OCI-LY3 (cell line): ENCODE results near the gene PHTF1.

ENCODE experiments used
- H2AFZ ChIP-seq: fragments of 200-600, 300-600 bp; shearing (Covaris generic); 2 replicates; pipeline ENCODE4 v1.6.0; 2014; ENCODE audit warnings: antibody characterized with exemption, low read depth, low read length
- H3K27ac ChIP-seq: fragments of 200-600, 300-600 bp; sonication (generic); 2 replicates; pipeline ENCODE4 v1.5.1; 2014; ENCODE audit warnings: mild to moderate bottlenecking, low read length, moderate library complexity, mixed read lengths
- H3K27me3 ChIP-seq: fragments of 200-600, 300-600 bp; sonication (generic); 2 replicates; pipeline ENCODE4 v1.6.1; 2014; ENCODE audit warnings: low read depth, low read length, mixed read lengths
- H3K36me3 ChIP-seq: fragments of 200-600, 300-600 bp; sonication (generic); replicated peaks from 2 replicates; pipeline ENCODE3; 2014; ENCODE audit warnings: low read depth, low read length, mixed read lengths
- H3K4me1 ChIP-seq: fragments of 300-600, 200-600 bp; sonication (generic); 2 replicates; pipeline ENCODE4 v1.6.1; 2014; ENCODE audit warnings: low read length, mixed read lengths
- H3K4me2 ChIP-seq: fragments of 200-600, 300-600 bp; sonication (generic); 2 replicates; pipeline ENCODE4 v1.6.1; 2014; ENCODE audit warnings: low read length, mixed read lengths
- H3K4me3 ChIP-seq: fragments of 300-600, 200-600 bp; sonication (generic); 2 replicates; pipeline ENCODE4 v1.5.1; 2014; ENCODE audit warnings: antibody characterized with exemption, mild to moderate bottlenecking, low read length, moderate library complexity
- H3K79me2 ChIP-seq: fragments of 300-600, 200-600 bp; shearing (Covaris generic); 2 replicates; pipeline ENCODE4 v1.6.1; 2014; ENCODE audit warnings: mild to moderate bottlenecking, low read length, mixed read lengths
- H3K9ac ChIP-seq: fragments of 300-600, 200-600 bp; shearing (Covaris generic); 2 replicates; pipeline ENCODE4 v1.6.0; 2014; ENCODE audit warnings: mild to moderate bottlenecking, low read length, moderate library complexity
- H3K9me3 ChIP-seq: fragments of 200-600, 300-600 bp; shearing (Covaris generic); 2 replicates; pipeline ENCODE4 v1.6.1; 2014; ENCODE audit warnings: low read length, mixed read lengths; ENCODE audit not compliant: insufficient read depth
- H4K20me1 ChIP-seq: fragments of 200-600, 300-600 bp; sonication (generic); 2 replicates; pipeline ENCODE4 v1.6.1; 2016; ENCODE audit warnings: low read length, mixed read lengths; ENCODE audit not compliant: insufficient read depth
- EZH2phosphoT487 ChIP-seq: fragments of 200-600 bp; shearing (Covaris generic); IDR thresholded peaks from 2 replicates; pipeline ENCODE4 v1.6.1; 2018; ENCODE audit warnings: antibody characterized with exemption, mixed run types, low read depth
- TF ChIP-seq, protein P1 (sequence below): fragments of 200-600, 300-600 bp; sonication (generic); IDR thresholded peaks from 2 replicates; pipeline ENCODE4 v1.5.1; 2014; ENCODE audit warnings: antibody characterized with exemption, low read length, low read depth

Gene PHTF1

DNA sequence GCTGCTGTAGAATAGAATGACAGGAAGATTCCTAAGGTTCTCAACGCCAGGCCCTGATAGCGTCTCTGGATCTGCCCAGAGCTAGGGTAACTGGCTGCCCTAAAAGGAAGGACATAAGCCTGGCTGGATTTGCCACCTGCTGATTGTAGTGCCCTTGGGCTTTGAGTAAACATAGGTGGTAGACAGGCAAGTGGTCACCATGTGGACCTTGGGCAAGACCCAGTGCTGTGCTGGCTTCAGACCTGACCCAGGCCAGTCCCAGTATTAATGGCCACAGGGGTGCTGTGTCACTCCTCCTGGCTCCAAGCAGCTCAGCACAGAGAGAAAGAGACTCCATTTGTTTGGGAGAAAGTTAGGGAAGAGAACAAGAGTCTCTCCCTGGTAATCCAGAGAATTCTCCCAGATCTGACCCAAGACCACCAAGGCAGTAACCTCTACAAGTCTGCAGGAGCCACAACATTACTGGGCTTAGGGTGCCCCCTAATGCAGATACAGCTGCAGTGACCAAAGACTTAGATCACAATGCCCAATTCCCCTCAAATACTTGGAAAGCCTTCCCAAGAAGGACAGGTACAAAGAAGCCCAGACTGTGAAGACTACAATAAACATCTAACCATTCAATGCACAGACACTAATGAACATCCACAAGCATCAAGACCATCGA is 44.5 kb downstream of the PHTF1 start:
- no peak for TF ChIP-seq EZH2phosphoT487
- TF ChIP-seq, protein P1, sequence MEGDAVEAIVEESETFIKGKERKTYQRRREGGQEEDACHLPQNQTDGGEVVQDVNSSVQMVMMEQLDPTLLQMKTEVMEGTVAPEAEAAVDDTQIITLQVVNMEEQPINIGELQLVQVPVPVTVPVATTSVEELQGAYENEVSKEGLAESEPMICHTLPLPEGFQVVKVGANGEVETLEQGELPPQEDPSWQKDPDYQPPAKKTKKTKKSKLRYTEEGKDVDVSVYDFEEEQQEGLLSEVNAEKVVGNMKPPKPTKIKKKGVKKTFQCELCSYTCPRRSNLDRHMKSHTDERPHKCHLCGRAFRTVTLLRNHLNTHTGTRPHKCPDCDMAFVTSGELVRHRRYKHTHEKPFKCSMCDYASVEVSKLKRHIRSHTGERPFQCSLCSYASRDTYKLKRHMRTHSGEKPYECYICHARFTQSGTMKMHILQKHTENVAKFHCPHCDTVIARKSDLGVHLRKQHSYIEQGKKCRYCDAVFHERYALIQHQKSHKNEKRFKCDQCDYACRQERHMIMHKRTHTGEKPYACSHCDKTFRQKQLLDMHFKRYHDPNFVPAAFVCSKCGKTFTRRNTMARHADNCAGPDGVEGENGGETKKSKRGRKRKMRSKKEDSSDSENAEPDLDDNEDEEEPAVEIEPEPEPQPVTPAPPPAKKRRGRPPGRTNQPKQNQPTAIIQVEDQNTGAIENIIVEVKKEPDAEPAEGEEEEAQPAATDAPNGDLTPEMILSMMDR: no peak
- Histone ChIP-seq H3K4me3 (no peak overlapping the region), H3K9me3 (no peaks in the 10 kb centered on the region), H3K36me3 (peaks cover 2% of the 10 kb centered on the region), H3K27ac (no peak overlapping the region), H3K27me3 (no peaks in the 10 kb centered on the region), H3K4me2 (no peak overlapping the region), H3K9ac (no peak overlapping the region), H3K79me2 (no peaks in the 10 kb centered on the region), H2AFZ (no peak overlapping the region), H3K4me1 (no peaks in the 10 kb centered on the region), H4K20me1 (no peaks in the 10 kb centered on the region)

DNA sequence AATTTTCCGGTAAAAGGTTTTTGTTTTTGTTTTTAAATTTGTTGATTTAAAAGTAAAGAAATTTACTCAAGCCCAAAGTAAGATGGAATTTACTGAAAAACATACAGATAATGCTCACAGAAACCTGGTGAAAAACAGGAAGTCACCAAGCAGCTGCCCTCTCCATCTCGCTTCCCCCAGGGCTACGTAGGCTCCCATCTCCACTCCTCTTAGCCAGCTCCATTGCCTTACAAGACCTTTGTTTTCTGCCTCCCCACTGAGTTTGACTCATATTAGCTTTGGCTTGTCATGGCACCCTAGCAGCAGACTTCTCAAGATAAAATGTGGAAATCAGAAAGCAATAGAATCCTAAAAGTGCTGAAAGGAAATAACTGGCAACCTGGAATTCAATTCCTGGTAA is 57.9 kb downstream of the PHTF1 start:
- Histone ChIP-seq H3K4me2 (peak overlapping the region; percentile 54), H2AFZ (no peak overlapping the region), H3K4me3 (no peak overlapping the region), H4K20me1 (no peaks in the 10 kb centered on the region), H3K36me3 (peaks cover 18% of the 10 kb centered on the region), H3K4me1 (peaks cover 11% of the 10 kb centered on the region), H3K9me3 (no peaks in the 10 kb centered on the region), H3K9ac (no peak overlapping the region), H3K79me2 (no peaks in the 10 kb centered on the region), H3K27ac (no peak overlapping the region), H3K27me3 (no peaks in the 10 kb centered on the region)
- no peak for TF ChIP-seq EZH2phosphoT487
- TF ChIP-seq, protein P1: no peak

DNA sequence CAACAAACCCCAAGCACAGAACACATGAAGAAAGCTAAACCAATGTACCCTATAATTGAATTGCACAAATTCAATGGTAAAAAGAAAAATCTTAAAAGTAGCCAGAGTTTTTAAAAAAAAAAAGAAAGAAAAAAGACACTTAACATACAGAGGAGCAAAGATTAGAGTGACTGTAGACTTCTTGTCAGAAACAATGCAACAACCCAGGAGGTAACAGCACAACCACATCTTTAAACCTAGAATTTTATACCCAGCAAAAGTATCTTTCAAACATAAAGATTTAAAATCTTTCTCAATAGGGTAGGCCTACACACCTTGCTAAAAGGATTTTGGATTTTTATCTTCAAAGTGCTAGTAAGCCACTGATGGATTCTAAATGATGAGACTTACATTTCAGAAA is 64.4 kb downstream of the PHTF1 start:
- Histone ChIP-seq H3K9me3 (peaks cover 8% of the 10 kb centered on the region; the same call in 1 of the 2 replicates), H3K27me3 (no peaks in the 10 kb centered on the region), H3K36me3 (peaks cover 53% of the 10 kb centered on the region), H3K4me1 (peaks cover 14% of the 10 kb centered on the region), H3K4me2 (no peak overlapping the region), H3K27ac (no peak overlapping the region), H4K20me1 (no peaks in the 10 kb centered on the region), H3K9ac (no peak overlapping the region), H3K4me3 (no peak overlapping the region), H3K79me2 (no peaks in the 10 kb centered on the region), H2AFZ (no peak overlapping the region)
- TF ChIP-seq EZH2phosphoT487: no peak
- TF ChIP-seq, protein P1: no peak

DNA sequence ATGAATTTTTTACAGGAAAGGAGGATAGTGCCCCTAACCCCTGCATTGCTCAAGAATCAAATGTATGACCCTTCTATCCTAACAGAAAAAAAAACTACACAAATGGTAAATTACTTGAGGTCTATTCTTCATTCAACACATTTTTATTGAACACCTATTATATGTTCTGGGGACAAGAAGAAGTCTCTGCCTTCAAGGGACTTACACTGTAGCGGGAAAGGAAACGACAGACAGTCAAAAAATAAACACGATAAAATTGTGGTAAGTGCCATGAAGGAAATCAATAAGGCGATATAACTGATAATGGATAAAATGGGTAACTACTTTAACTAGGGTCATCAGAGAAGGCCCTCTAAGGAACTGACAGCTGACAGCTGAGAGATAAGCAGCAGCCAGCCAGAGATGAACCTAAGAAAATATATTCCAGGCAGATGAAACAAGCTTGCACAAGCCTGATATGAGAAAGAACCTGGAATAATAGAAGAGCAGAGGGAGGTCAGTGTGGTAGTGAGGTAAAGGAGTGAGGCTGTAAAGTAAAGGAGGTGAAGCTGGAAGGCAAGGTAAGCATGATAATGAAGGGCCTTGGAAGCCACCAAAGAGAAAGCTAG is 66.4 kb downstream of the PHTF1 start:
- Histone ChIP-seq H3K4me1 (peaks cover 14% of the 10 kb centered on the region), H3K4me2 (peak overlapping the region; percentile 15; the same call in 1 of the 2 replicates), H3K36me3 (peaks cover 47% of the 10 kb centered on the region), H3K27me3 (no peaks in the 10 kb centered on the region), H3K4me3 (no peak overlapping the region), H3K79me2 (no peaks in the 10 kb centered on the region), H3K9me3 (peaks cover 8% of the 10 kb centered on the region; the same call in 1 of the 2 replicates), H3K9ac (no peak overlapping the region), H2AFZ (no peak overlapping the region), H4K20me1 (no peaks in the 10 kb centered on the region), H3K27ac (peak overlapping the region; percentile 18; the same call in 1 of the 2 replicates)
- TF ChIP-seq EZH2phosphoT487: no peak
- TF ChIP-seq, protein P1: no peak
